ENCODE results near the gene DNAJC21. TPM values are rescaled to one million over a fixed set of nuclear protein-coding genes. Genes with fewer than 3 reads are reported as not detected.

The DNAJC21 gene
- total and polyA plus RNA-seq, 10 of the 15 experiments (the other 5 are each of a cell fraction or from before 2014, with no cell fraction given), result 9.2 to 53.5 (median 23.7) TPM

- TF ChIP-seq ZSCAN29 (IDR thresholded peaks at IDR 0.05) (no peak), ZBTB40 (IDR thresholded peaks at IDR 0.05; ENCODE audit: borderline replicate concordance) (no peak), CHD4 (IDR thresholded peaks at IDR 0.05) (no peak), GATAD2B (conservative IDR thresholded peaks at IDR 0.05; ENCODE audit: low read depth) (no peak), RBBP5 (conservative IDR thresholded peaks at IDR 0.05) (no peak), E2F8 (IDR thresholded peaks at IDR 0.05; ENCODE audit: low read depth, partially characterized antibody) (no peak), FOXM1 (IDR thresholded peaks at IDR 0.05; ENCODE audit: low read depth, low read length) (no peak)
Observed at GRCh38 chr5:34930462-34930844, 1.1 kb downstream of the DNAJC21 start (continued).
